Measurements from ENCODE around the gene SEMA5A.

DNA sequence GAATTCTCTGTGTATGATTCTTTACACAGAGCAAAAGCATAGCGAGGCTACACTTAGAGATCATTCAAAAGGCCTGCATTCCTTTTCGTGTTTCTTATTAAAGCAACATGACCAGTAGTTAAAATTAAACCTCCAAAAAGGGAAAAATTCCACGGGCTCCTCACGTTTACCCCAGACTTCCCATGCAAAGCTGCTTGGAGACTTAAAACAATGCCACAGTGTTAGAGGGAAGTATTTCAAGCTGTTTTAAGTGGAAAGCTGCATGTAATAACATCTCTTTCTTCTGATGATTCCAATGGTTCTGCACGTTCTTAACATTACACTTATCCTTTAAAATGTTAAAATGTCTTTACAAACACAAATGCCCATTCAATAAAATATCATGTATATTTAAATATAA is 405.2 kb downstream of the SEMA5A start:
- TF ChIP-seq, protein P1, sequence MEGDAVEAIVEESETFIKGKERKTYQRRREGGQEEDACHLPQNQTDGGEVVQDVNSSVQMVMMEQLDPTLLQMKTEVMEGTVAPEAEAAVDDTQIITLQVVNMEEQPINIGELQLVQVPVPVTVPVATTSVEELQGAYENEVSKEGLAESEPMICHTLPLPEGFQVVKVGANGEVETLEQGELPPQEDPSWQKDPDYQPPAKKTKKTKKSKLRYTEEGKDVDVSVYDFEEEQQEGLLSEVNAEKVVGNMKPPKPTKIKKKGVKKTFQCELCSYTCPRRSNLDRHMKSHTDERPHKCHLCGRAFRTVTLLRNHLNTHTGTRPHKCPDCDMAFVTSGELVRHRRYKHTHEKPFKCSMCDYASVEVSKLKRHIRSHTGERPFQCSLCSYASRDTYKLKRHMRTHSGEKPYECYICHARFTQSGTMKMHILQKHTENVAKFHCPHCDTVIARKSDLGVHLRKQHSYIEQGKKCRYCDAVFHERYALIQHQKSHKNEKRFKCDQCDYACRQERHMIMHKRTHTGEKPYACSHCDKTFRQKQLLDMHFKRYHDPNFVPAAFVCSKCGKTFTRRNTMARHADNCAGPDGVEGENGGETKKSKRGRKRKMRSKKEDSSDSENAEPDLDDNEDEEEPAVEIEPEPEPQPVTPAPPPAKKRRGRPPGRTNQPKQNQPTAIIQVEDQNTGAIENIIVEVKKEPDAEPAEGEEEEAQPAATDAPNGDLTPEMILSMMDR (IDR thresholded peaks at IDR 0.05): no peak
- TF ChIP-seq TCF7L2 (IDR thresholded peaks at IDR 0.05; ENCODE audit: low read depth, low read length): no peak
